HG03575 (cell line): ENCODE data around the gene MALRD1.

Source experiments
- ATAC-seq: cut with Tn5 transposase; IDR thresholded peaks from one replicate; pipeline ENCODE4 v1.9.1; 2021; ENCODE audit not compliant: unreplicated experiment, insufficient number of reproducible peaks, low FRiP score; ENCODE audit errors: extremely low read depth

Gene MALRD1

GRCh38 chr10:19451356-19451755, 402.8 kb downstream of the MALRD1 start:
- ATAC-seq = no peak

- ATAC-seq = no peak
Measured at GRCh38 chr10:19451937-19452336, 403.3 kb downstream of the MALRD1 start.

GRCh38 chr10:19453967-19454366, 405.4 kb downstream of the MALRD1 start:
- no peak for ATAC-seq

- ATAC-seq = no peak
Measured at GRCh38 chr10:19461588-19461987, 413.0 kb downstream of the MALRD1 start.

GRCh38 chr10:19466709-19467108, 418.1 kb downstream of the MALRD1 start:
- no peak for ATAC-seq

GRCh38 chr10:19468413-19468812, 419.8 kb downstream of the MALRD1 start:
- ATAC-seq = no peak

- ATAC-seq = no peak
Measured at GRCh38 chr10:19469521-19469920, 420.9 kb downstream of the MALRD1 start.

GRCh38 chr10:19479854-19480253, 431.3 kb downstream of the MALRD1 start:
- no peak for ATAC-seq

- no peak for ATAC-seq
Measured at GRCh38 chr10:19480353-19480752, 431.8 kb downstream of the MALRD1 start.

GRCh38 chr10:19483421-19483820, 434.8 kb downstream of the MALRD1 start:
- no peak for ATAC-seq

GRCh38 chr10:19488592-19489280, 440.1 kb downstream of the MALRD1 start:
- ATAC-seq = no peak

GRCh38 chr10:19491166-19491565, 442.6 kb downstream of the MALRD1 start:
- no peak for ATAC-seq

GRCh38 chr10:19493917-19494316, 445.3 kb downstream of the MALRD1 start:
- no peak for ATAC-seq

- ATAC-seq = no peak
Measured at GRCh38 chr10:19497026-19497425, 448.4 kb downstream of the MALRD1 start.

GRCh38 chr10:19498393-19499290, 450.0 kb downstream of the MALRD1 start:
- no peak for ATAC-seq

GRCh38 chr10:19499291-19499770, 450.7 kb downstream of the MALRD1 start:
- no peak for ATAC-seq

- no peak for ATAC-seq
Measured at GRCh38 chr10:19500959-19501358, 452.4 kb downstream of the MALRD1 start.

- no peak for ATAC-seq
Measured at GRCh38 chr10:19505320-19506312, 457.0 kb downstream of the MALRD1 start.
